H1 (cell line): ENCODE results near the gene TJP2. TPM values are rescaled to one million over a fixed set of nuclear protein-coding genes. Genes with fewer than 3 reads are reported as not detected.

Experiments
- CTCF ChIA-PET: fragments of 300-600 bp; sonication (Branson Sonifier 250); formaldehyde crosslinking; loops from one replicate; lab custom pipeline; 2021; ENCODE audit not compliant: partially characterized antibody; lab: Charles Lee
- POLR2A ChIA-PET: fragments of 300-600 bp; sonication (Branson Sonifier 250); formaldehyde crosslinking; loops from one replicate; lab custom pipeline; 2021; ENCODE audit warnings: inconsistent platforms; ENCODE audit not compliant: partially characterized antibody; lab: Charles Lee
- DNase-seq, 2 experiments: peaks; one replicate each; pipeline versions ENCODE4 v3.0.0 to v3.0.0-alpha.2; 2010 to 2022; ENCODE audit warnings: low spot score in 2 of 2, low read depth in 1 of 2, mixed read lengths in 1 of 2
- FAIRE-seq: peaks from 2 replicates; lab custom pipeline; 2011; peaks lifted over from hg19 to GRCh38; lab: Jason Lieb, UNC
- H2AFZ ChIP-seq: 2 replicates; pipeline ENCODE4 v1.8.1; 2012; ENCODE audit warnings: low read length, inconsistent platforms
- H2AK5ac ChIP-seq: 2 replicates; pipeline ENCODE4 v1.6.1; 2013; ENCODE audit warnings: low read depth, low read length
- H2BK120ac ChIP-seq: replicated peaks from 2 replicates; pipeline ENCODE3; 2013; ENCODE audit warnings: low read depth, low read length, inconsistent platforms
- H2BK12ac ChIP-seq: 2 replicates; pipeline ENCODE4 v1.6.1; 2013; ENCODE audit warnings: low read depth, low read length
- H2BK15ac ChIP-seq: 2 replicates; pipeline ENCODE4 v1.6.1; 2013; ENCODE audit warnings: low read length
- H2BK20ac ChIP-seq: 2 replicates; pipeline ENCODE4 v1.6.1; 2013; ENCODE audit warnings: low read length
- H2BK5ac ChIP-seq: 2 replicates; pipeline ENCODE4 v1.6.1; 2013; ENCODE audit warnings: low read depth, low read length
- H3K14ac ChIP-seq: 2 replicates; pipeline ENCODE4 v1.6.1; 2013; ENCODE audit warnings: inconsistent platforms; ENCODE audit not compliant: insufficient read length
- H3K18ac ChIP-seq: 2 replicates; pipeline ENCODE4 v1.6.1; 2013; ENCODE audit warnings: low read length; ENCODE audit errors: extremely low read depth
- H3K23ac ChIP-seq: 2 replicates; pipeline ENCODE4 v1.6.1; 2013; ENCODE audit warnings: inconsistent platforms; ENCODE audit not compliant: insufficient read length
- H3K23me2 ChIP-seq: 2 replicates; pipeline ENCODE4 v1.6.1; 2013; ENCODE audit warnings: low read depth, low read length
- H3K27ac ChIP-seq: 2 replicates; pipeline ENCODE4 v1.6.1; 2011; ENCODE audit warnings: low read depth, low read length, inconsistent platforms
- H3K27me3 ChIP-seq, 4 experiments: replicated peaks in 1 of 4; 1 replicate in 1 of 4; 2 replicates in 3 of 4; pipeline versions ENCODE4 v1.6.1 to v1.8.1; 2011 to 2013; ENCODE audit warnings: low read length in 3 of 4, mild to moderate bottlenecking in 3 of 4, inconsistent platforms in 2 of 4, mixed read lengths in 2 of 4, moderate library complexity in 1 of 4; ENCODE audit not compliant: control insufficient read depth in 3 of 4, insufficient read depth in 3 of 4; ENCODE audit errors: extremely low read depth in 1 of 4
- H3K36me3 ChIP-seq, 4 experiments: 2 replicates each; pipeline versions ENCODE4 v1.6.1 to v1.8.1; 2011 to 2013; ENCODE audit warnings: mild to moderate bottlenecking in 4 of 4, low read length in 3 of 4, moderate library complexity in 2 of 4, control low read depth in 1 of 4, inconsistent platforms in 1 of 4; ENCODE audit not compliant: insufficient read depth in 4 of 4, control insufficient read depth in 2 of 4
- H3K4ac ChIP-seq: replicated peaks from 2 replicates; pipeline ENCODE3; 2013; ENCODE audit warnings: low read length, low read depth, mixed read lengths, inconsistent platforms; ENCODE audit not compliant: insufficient read length
- H3K4me1 ChIP-seq, 4 experiments: replicated peaks in 1 of 4; 1 replicate in 1 of 4; 2 replicates in 3 of 4; pipeline versions ENCODE4 v1.6.1 to v1.8.1; 2011 to 2013; ENCODE audit warnings: low read length in 3 of 4, inconsistent platforms in 2 of 4, mixed read lengths in 1 of 4; ENCODE audit not compliant: insufficient read depth in 4 of 4, control insufficient read depth in 3 of 4
- H3K4me2 ChIP-seq, 2 experiments: 2 replicates each; pipeline versions ENCODE4 v1.6.1 to v1.8.1; 2011 to 2013; ENCODE audit warnings: low read depth in 2 of 2, low read length in 2 of 2, control low read depth in 1 of 2, inconsistent platforms in 1 of 2, mild to moderate bottlenecking in 1 of 2; ENCODE audit not compliant: insufficient read depth in 1 of 2
- H3K4me3 ChIP-seq, 4 experiments: fragments of 200-600, 300-600 bp in 1 of 4; sonication (generic), shearing (Covaris generic), sonication (Bioruptor Twin) in 1 of 4; 2 replicates each; pipeline versions ENCODE4 v1.5.1 to v1.8.1; 2011 to 2016; ENCODE audit warnings: low read length in 4 of 4, low read depth in 3 of 4, control low read depth in 2 of 4, inconsistent platforms in 2 of 4, mild to moderate bottlenecking in 2 of 4, mixed read lengths in 1 of 4, moderate library complexity in 1 of 4; ENCODE audit not compliant: insufficient read depth in 2 of 4; ENCODE audit errors: extremely low read depth in 1 of 4
- H3K56ac ChIP-seq: replicated peaks from 2 replicates; pipeline ENCODE3; 2013; ENCODE audit warnings: low read depth, mild to moderate bottlenecking, mixed read lengths, low read length, inconsistent platforms; ENCODE audit not compliant: insufficient read length
- H3K79me1 ChIP-seq: 2 replicates; pipeline ENCODE4 v1.6.1; 2013; ENCODE audit warnings: low read depth, low read length, control low read depth
- H3K79me2 ChIP-seq, 2 experiments: 2 replicates each; pipeline versions ENCODE4 v1.6.1 to v1.8.1; 2012 to 2013; ENCODE audit warnings: low read length in 2 of 2, mild to moderate bottlenecking in 2 of 2, inconsistent platforms in 1 of 2; ENCODE audit not compliant: insufficient read depth in 2 of 2, control insufficient read depth in 1 of 2
- H3K9ac ChIP-seq, 4 experiments: replicated peaks in 1 of 4; 1 replicate in 1 of 4; 2 replicates in 3 of 4; pipeline versions ENCODE4 v1.6.1 to v1.8.1; 2011 to 2013; ENCODE audit warnings: low read depth in 3 of 4, low read length in 3 of 4, control low read depth in 2 of 4, mild to moderate bottlenecking in 2 of 4, moderate library complexity in 2 of 4, inconsistent platforms in 1 of 4; ENCODE audit errors: extremely low read depth in 1 of 4
- H3K9me3 ChIP-seq, 2 experiments: 2 replicates each; pipeline versions ENCODE4 v1.6.1 to v1.8.1; 2012 to 2013; ENCODE audit warnings: mild to moderate bottlenecking in 2 of 2, moderate library complexity in 2 of 2, control low read depth in 1 of 2, inconsistent platforms in 1 of 2, low read depth in 1 of 2, low read length in 1 of 2, mixed read lengths in 1 of 2; ENCODE audit not compliant: insufficient read depth in 2 of 2
- H4K20me1 ChIP-seq, 2 experiments: replicated peaks in 1 of 2; 2 replicates each; pipeline versions ENCODE3 to v1.8.1; 2011 to 2013; ENCODE audit warnings: inconsistent platforms in 2 of 2, low read length in 2 of 2, mild to moderate bottlenecking in 1 of 2; ENCODE audit not compliant: insufficient read depth in 2 of 2, control insufficient read depth in 1 of 2
- H4K5ac ChIP-seq: 2 replicates; pipeline ENCODE4 v1.6.1; 2013; ENCODE audit warnings: low read length, low read depth, mixed read lengths, inconsistent platforms; ENCODE audit not compliant: insufficient read length
- H4K8ac ChIP-seq: 2 replicates; pipeline ENCODE4 v1.8.0; 2013; ENCODE audit warnings: mild to moderate bottlenecking, moderate library complexity, low read length, inconsistent platforms; ENCODE audit not compliant: insufficient read depth; ENCODE audit errors: extremely low read depth
- H4K91ac ChIP-seq: replicated peaks from 2 replicates; pipeline ENCODE3; 2013; ENCODE audit warnings: low read length, mixed read lengths, inconsistent platforms; ENCODE audit not compliant: insufficient read length
- KDM4A ChIP-seq: IDR thresholded peaks from one replicate; pipeline ENCODE4 v1.7.1; 2012; ENCODE audit warnings: low read depth, mild to moderate bottlenecking, moderate library complexity, low read length, inconsistent platforms; ENCODE audit not compliant: severe bottlenecking
- POLR2AphosphoS5 ChIP-seq: IDR thresholded peaks from 2 replicates; pipeline ENCODE4 v1.6.1; 2011; ENCODE audit warnings: low read depth, low read length
- SIRT6 ChIP-seq: IDR thresholded peaks from one replicate; pipeline ENCODE4 v1.7.1; 2012; ENCODE audit warnings: low read length, inconsistent platforms
- SRF ChIP-seq: IDR thresholded peaks from 2 replicates; pipeline ENCODE4 v1.6.1; 2011; ENCODE audit warnings: mild to moderate bottlenecking, low read depth, low read length, moderate library complexity
- TEAD4 ChIP-seq: IDR thresholded peaks from 2 replicates; pipeline ENCODE4 v1.6.1; 2012; ENCODE audit warnings: low read depth, low read length, inconsistent platforms, mixed read lengths
- WGBS, 2 experiments: shearing (Covaris generic) in 1 of 2; methylation state at CpG; one replicate each; pipeline versions ENCODE4 v1.1.6 to v1.1.7; 2013 to 2015; ENCODE audit warnings: low lambda C conversion rate in 2 of 2, mixed read lengths in 2 of 2, inconsistent platforms in 1 of 2, low coverage in 1 of 2, missing lambda C conversion rate in 1 of 2; ENCODE audit not compliant: insufficient replicate concordance in 2 of 2, insufficient coverage in 1 of 2, insufficient read length in 1 of 2; ENCODE audit errors: extremely low coverage in 1 of 2, missing lambda C conversion rate in 1 of 2; 5-methylcytosine and 5-hydroxymethylcytosine counted together
- polyA plus RNA-seq, 7 experiments: library from polyadenylated mRNA; depleted of rRNA in 3 of 7; stranded (reverse) in 5 of 7; unstranded in 2 of 7; fragments of >200 nt in 5 of 7; fragments of 200-250 nt in 2 of 7; gene quantifications; 1 replicate in 5 of 7; 2 replicates in 1 of 7; 4 replicates in 1 of 7; pipeline versions ENCODE4 v1.2.1 to v1.2.3, GENCODE V29; 2011 to 2013; ENCODE audit warnings: missing spikeins in 2 of 7, mixed read lengths in 2 of 7
- total RNA-seq: library from RNA; stranded (reverse); fragmentation: NEBNext Ultra II Directional; extraction: Animal tissue kit (Norgen Biotek cat#: 25700); gene quantifications from 2 replicates; pipeline ENCODE4 v1.2.1, GENCODE V29; 2021
- TF ChIP-seq, protein P1 (sequence below): IDR thresholded peaks from 2 replicates; pipeline ENCODE4 v1.6.1; 2012; ENCODE audit warnings: inconsistent platforms
- TF ChIP-seq, protein P2 (sequence below): IDR thresholded peaks from 2 replicates; pipeline ENCODE4 v1.6.1; 2011; ENCODE audit warnings: low read depth, mild to moderate bottlenecking, low read length; ENCODE audit not compliant: insufficient read depth

The TJP2 gene
- total and polyA plus RNA-seq, 2 of the 8 experiments (the other 6 are each of a cell fraction or from before 2014, with no cell fraction given), result 54.9 to 137 TPM

DNA sequence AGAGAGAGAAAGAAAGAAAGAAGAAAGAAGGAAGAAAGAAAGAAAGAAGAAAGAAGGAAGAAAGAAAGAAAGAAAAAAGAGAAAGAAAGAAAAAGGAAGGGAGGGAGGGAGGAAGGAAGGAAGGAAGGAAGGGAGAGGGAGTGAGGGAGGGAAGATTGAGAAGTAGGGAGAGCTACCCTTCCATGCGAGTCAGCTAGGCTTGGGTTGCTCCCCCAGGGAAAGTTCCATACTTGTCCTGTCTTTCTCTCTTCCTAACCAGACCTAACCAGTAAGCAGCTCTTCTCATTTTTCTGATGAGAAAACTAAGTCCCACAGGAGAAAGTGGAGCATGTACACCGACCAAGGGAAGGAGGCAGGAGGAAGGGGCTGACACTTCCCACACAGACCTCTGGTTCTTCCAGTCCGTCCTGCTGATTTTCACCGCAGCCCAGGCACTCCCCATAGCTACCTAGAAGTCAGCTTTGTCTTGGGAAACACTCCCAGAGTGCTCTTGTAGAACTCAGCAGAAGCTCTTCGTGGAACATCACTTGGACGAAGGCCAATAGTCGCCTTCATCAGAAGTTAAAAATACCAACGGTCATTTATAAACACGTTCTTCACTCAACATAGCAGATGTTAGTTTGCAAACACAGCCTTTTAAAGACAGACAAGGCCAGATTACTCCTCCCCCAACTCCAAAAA is 121.9 kb downstream of the TJP2 start:
- H3K4ac ChIP-seq, result no peak overlapping the region
- no peaks in the 10 kb centered on the region for H4K20me1 ChIP-seq
- no peak overlapping the region for H3K27ac ChIP-seq
- no peak overlapping the region for H2AK5ac ChIP-seq
- H3K23ac ChIP-seq, result no peak overlapping the region
- no peak overlapping the region for H4K5ac ChIP-seq
- no peak overlapping the region for H2BK15ac ChIP-seq
- H3K27me3 ChIP-seq, result no peaks in the 10 kb centered on the region
- CTCF ChIA-PET, result interaction anchor here (0.6 to 0.7 kb wide), 2 partner anchors 58 to 74 kb away, joined by 3 read pairs; no protein-coding TSS in a partner anchor
- no peak overlapping the region for H4K91ac ChIP-seq
- no peak overlapping the region for H3K18ac ChIP-seq
- no peak overlapping the region for H3K9ac ChIP-seq
- DNase-seq (no peak), FAIRE-seq (no peak)
- H2BK120ac ChIP-seq, result no peak overlapping the region
- no peaks in the 10 kb centered on the region for H3K23me2 ChIP-seq
- H3K56ac ChIP-seq, result no peak overlapping the region
- peaks cover 0 to 4% (median 0%) of the 10 kb centered on the region in 4 experiments; a peak in 1 of 7 replicates for H3K4me1 ChIP-seq
- H3K14ac ChIP-seq, result no peak overlapping the region
- H2BK12ac ChIP-seq, result 0 out of 2 replicates have a peak overlapping the region, but pooled peaks have one; percentile 4
- H3K79me1 ChIP-seq, result no peaks in the 10 kb centered on the region
- H2AFZ ChIP-seq, result peak overlapping the region; percentile 56; the same call in 1 of the 2 replicates
- H3K9me3 ChIP-seq, result no peaks in the 10 kb centered on the region
- 83% methylated on average over 9 of the region's 9 CpGs; no CpG with 5 or more reads in 1 of the 2 experiments for whole genome bisulfite sequencing, 2 experiments
- no peaks in the 10 kb centered on the region for H3K79me2 ChIP-seq
- H3K4me2 ChIP-seq, result no peak overlapping the region
- 0 out of 2 replicates have a peak overlapping the region, but pooled peaks have one; percentile 6 for H2BK20ac ChIP-seq
- H3K4me3 ChIP-seq, result no peak overlapping the region
- H2BK5ac ChIP-seq, result no peak overlapping the region
- H3K36me3 ChIP-seq, result no peaks in the 10 kb centered on the region
- POLR2A ChIA-PET, result interaction anchor here (1.0 to 1.6 kb wide), 4 partner anchors 12 to 68 kb away, joined by 3 to 6 read pairs (median 4); no protein-coding TSS in a partner anchor
- no peak overlapping the region for H4K8ac ChIP-seq
- no peak for TF ChIP-seq SIRT6
- no peak for TF ChIP-seq KDM4A
- TF ChIP-seq, protein P1, sequence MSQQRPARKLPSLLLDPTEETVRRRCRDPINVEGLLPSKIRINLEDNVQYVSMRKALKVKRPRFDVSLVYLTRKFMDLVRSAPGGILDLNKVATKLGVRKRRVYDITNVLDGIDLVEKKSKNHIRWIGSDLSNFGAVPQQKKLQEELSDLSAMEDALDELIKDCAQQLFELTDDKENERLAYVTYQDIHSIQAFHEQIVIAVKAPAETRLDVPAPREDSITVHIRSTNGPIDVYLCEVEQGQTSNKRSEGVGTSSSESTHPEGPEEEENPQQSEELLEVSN, result no peak
- no peak for TF ChIP-seq POLR2AphosphoS5
- TF ChIP-seq SRF, result no peak
- TF ChIP-seq TEAD4, result no peak
- TF ChIP-seq, protein P2, sequence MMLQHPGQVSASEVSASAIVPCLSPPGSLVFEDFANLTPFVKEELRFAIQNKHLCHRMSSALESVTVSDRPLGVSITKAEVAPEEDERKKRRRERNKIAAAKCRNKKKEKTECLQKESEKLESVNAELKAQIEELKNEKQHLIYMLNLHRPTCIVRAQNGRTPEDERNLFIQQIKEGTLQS, result no peak
